NCI-H226 (cell line): ENCODE results near the gene CFAP161.

ENCODE experiments used
- DNase-seq: peaks from one replicate; pipeline ENCODE4 v3.0.0-alpha.2; 2015

CFAP161 gene

DNA sequence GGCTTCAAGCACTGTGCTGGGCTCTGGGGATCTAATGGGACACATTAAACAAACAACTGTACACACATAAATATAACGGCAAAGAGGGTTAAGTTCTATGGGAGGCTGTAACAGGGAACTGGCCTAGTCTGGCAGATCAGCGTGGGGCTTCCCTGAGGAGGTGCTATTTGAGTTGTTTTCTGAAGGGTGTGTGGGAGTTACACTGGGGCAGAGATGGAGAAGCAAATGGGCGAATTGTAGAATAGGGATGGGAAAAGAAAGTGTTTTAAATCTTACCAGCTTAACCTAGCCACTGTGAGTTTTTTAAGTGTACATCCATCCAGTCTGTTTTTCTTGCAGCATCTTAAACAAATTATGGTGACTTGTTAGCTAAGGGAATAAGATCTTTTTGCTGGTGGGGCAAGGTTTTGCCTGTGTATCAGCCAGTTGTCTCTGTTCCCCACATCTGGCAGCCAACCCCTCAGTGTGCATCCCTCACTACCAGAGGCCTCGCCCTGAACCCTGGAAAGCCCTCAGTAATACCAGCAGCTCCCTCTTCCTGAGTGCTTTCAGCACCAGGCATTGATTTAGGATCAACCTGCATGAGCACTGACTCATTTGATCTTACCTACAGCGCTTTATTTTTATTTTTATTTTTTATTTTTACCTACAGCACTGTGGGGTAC is 51.7 kb downstream of the CFAP161 start:
- no peak for DNase-seq

DNA sequence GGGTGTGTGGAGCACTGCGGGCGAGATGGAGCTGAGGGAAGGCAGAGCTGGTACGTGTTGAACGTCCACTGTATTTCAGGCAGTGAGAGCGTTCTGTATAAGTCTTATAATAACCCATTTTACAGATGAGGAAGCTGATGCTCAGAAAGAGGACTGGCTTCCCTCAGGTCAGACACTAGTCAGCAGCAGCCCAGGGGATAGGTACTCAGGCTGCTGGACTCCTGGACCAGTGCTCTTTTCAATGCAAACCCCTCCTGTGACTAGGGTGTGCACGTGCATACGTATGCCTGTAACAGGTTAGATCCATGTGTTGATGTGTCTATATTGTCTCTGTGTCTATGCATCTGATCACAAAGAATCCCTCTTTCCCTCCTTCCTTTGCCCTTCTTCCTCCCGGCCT is 54.3 kb downstream of the CFAP161 start:
- no peak for DNase-seq

DNA sequence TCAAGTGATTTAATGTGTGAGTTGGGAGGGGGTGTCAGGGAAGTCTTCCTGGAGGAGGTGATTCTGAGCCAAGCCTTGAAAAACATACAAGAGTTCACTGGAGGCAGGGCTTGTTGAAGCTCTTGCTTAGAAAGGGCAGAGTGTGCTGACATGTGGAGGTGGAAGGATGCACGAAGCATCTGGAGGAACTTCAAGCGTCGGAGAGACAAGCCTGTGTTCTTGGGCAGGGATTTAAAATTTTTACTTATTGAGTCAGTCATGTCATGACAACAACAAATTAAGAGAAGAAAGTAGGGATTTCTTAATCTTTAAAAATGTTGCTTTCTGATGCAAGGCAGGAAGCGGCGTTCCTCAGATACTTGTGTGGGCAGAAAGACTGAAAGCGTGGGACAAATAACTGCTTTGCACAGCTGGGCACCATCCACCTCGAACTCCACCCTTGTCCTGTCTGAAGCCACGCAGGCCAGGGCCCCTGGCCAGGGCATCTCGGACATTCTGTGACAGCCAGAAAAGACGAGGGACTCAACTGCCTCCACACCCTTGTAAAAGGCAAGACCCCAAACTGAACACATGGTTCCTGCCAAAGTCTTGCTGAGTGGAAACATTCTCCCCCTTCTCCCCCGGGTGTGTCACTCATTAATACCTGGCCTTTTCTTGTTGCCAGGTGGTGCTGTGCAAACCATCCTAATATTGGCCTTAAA is 55.7 kb downstream of the CFAP161 start:
- DNase-seq: peak; percentile 45

DNA sequence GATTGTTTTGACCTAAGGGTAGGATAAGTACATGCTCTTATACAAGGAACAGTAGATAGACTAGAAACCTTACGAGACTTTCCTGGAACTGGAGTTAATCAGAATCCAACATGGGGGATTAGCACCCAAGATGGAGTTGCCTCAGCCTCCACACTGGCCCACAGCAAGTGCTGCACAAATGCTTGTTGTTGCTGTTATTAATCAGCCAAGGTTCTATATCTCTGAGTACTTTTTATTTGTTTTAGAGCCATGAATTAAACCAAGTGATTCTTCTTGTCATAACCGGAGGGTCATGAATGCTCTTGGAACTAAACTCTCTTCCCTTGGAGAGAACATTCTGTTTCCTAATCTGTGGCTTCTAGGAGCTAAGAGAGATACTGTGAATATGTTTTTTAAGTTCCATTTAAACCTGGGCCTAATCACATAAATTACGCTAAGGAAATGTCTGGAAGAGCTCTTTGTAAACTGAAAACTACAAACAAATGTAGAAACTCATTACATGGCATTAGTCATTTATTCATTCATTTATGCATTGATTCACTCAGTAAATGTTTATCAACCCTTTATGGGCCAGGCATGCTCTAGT is 56.9 kb downstream of the CFAP161 start:
- no peak for DNase-seq

DNA sequence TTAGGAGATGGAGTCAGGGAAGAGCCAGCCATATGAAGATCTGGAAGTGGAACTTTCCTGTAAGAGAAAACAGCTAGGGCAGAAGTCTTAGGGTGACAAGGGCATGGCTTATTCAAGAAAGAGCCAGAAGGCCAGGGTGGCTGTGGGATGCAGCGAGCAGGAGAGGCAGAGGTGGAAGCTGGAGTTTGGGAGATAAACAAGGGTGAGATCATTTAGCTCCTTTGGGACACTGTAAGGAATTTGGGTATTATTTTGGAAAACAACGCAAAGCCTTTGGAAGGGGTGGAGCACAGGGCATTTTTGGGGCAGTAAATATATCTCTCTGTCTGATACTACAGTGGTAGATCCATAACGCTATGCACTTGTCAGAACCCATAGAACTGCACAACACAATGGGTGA is 57.6 kb downstream of the CFAP161 start:
- no peak for DNase-seq

DNA sequence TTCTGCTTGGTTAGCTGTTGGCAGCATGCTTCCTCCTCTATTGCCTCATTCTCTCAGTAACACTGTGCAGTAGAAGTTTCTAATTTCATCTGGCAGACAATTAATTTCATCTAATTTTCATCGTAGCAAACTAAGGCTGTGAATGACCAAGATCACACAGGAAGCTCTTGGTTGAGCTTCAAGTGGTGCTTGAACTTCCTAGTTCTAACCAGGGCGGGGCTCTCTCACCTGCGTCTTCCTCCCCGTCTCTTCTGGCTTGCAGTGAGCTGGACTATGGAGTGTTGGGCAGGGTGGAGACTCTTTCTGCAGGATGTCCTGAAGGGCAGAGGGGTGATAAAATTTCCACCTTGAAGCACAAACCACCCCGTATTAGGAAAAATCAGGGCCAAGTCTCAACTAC is 60.7 kb downstream of the CFAP161 start:
- no peak for DNase-seq

DNA sequence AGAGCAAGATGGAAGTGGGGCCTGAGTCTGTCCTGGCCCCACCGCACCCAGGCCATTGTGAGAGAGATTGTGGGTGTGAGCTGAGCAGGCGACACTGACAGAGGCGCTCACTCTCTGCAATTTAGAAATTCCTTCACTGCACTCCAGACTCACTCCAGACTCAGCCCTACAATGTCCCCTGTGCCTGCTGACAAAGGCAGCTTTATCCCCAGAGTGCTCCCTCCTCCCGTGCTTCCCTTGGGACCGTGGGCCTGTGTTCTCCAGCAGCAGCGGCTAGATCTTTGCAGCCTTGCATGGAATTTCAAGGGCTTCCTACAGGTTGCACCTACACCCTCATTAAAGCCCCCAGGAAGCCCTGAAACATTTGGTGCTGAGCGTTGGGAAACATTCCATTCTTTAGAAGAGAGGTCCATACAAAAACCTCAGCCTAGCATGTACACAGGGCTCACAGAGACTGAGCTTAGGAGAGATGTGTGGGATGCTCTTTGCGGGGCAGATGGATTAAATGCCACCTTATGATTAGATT is 61.3 kb downstream of the CFAP161 start:
- no peak for DNase-seq

DNA sequence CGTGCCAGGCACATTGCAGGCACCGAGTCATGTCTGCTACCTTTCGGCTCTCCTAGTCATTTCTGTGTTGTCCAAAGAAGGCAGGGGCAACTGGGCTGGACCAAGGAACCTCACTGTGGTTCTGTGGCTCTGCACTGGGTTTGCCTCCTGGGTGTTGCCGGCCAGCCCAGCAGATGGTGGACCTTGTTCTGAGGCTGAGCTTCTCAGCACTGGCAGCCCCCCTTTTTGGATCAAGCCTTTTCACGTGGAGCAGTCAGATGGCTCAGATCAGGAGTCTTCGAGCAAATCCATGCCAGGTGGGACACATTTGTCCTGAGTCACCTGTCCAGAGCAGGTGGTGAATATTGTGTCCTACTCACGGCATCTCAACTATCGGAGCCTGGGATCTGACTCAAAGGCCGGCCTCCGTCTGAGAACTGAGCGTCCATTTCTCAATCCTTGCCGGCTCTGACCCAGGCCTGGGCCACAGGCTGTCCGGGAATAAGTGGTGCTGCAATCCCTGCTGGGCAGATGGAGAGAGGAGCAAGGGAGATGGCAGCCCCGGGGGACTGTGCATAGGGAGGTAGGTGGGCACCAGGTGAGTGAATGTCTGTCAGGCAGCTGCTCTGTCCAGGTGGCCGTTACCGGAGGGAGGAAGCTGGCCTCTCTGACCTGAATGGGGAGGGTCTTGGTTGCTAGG is 62.6 kb downstream of the CFAP161 start, which contains the start of gene IL16:
Gene IL16, plus strand, starts transcription at position 304 of the 679 bp plus-strand sequence. CDS start 28,521 bp downstream, outside the sequence.
- no peak for DNase-seq

DNA sequence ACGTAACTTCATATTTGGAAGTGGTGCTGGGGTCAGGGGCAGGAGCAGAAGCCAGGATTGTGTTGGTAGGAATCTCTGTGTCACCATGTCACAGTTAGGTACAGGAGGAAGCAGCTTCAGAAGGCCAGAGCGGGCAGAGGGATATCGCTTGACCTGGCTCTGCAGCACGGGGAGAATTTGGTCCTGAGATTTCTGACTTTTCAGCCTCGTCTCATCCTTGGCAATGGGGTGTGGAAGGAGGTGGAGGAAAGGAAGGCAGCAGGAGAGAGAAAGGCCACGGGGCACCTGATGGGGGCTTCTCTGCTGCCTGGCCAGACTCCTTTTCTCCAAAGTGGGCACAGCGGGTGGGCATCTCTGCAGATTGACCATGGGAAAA is 63.2 kb downstream of the CFAP161 start:
- DNase-seq: no peak

DNA sequence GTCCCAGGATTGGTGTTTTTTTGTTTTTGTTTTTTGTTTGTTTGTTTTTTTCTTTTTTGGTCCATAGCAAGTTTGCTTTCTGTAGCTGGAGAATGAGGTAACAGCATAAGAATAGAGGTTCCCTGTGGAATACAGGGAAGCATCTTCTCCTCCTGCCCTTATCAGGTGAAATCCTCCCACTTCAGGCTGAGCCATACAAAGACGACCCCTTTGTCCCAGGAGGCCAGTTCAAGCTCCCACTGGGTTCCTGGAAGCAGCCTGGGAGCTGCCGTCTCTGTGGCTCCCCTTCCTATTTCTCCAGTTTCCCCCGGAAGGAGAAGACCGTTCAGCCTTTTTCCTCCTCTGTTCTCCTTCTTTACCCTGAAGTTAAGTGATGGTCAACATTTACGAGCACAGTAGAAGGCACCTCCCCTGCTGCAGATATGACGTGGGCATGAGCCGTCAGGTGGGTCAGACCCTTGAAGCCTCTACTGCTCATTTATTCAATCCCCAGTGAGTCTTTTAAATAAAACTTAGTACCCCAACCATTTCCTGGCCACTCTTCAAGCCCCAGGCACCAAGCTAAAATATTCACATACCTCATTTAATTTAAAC is 63.7 kb downstream of the CFAP161 start:
- DNase-seq: no peak
